Ovary (tissue), 9 donors: ENCODE measurements around the gene CHST12. TPM values are rescaled to one million over a fixed set of nuclear protein-coding genes. Genes with fewer than 3 reads are reported as not detected.

Experiments used
- DNase-seq, 5 donors: peaks; one replicate each; pipeline ENCODE4 v3.0.0-alpha.2; 2019 to 2020
- H3K27ac ChIP-seq, 2 donors: fragments of 200-600 bp; one replicate each; pipeline versions ENCODE4 v1.5.1 to v1.8.0; 2019 to 2022
- H3K27me3 ChIP-seq: fragments of 200-600 bp; one replicate; pipeline ENCODE4 v1.8.0; 2022
- H3K36me3 ChIP-seq: fragments of 200-600 bp; sonication (generic); one replicate; pipeline ENCODE4 v1.5.1; 2019
- H3K4me1 ChIP-seq: one replicate; pipeline ENCODE4 v1.8.1; 2013; ENCODE audit warnings: mild to moderate bottlenecking, moderate library complexity; ENCODE audit not compliant: insufficient read depth
- H3K4me3 ChIP-seq: fragments of 200-600 bp; sonication (generic); one replicate; pipeline ENCODE4 v1.5.1; 2017
- H3K9me3 ChIP-seq, 2 donors: fragments of 200-600 bp in 1 of 2; sonication (generic) in 1 of 2; one replicate each; pipeline versions ENCODE4 v1.5.1 to v1.8.1; 2013 to 2019; ENCODE audit warnings: mild to moderate bottlenecking in 1 of 2, moderate library complexity in 1 of 2
- EP300 ChIP-seq: sonication (generic); formaldehyde crosslinking; IDR thresholded peaks from one replicate; pipeline ENCODE4 v1.6.1; 2017; ENCODE audit warnings: antibody characterized with exemption
- POLR2A ChIP-seq: fragments of 450-650 bp; IDR thresholded peaks from one replicate; pipeline ENCODE4 v1.6.1; 2017; ENCODE audit warnings: antibody characterized with exemption, mild to moderate bottlenecking, moderate library complexity
- WGBS, 3 donors: extraction: QIAGEN DNeasy Blood & Tissue Kit in 1 of 3; methylation state at CpG; one replicate each; pipeline versions ENCODE4 v1.1.5 to v1.1.7; 2013 to 2017; 5-methylcytosine and 5-hydroxymethylcytosine counted together
- intact Hi-C, 4 donors: fragments of 100-400 bp; cut with DNase I; formaldehyde crosslinking; loops; one replicate each; pipeline versions ENCODE4 v1.11.0 to v1.15.1; 2022 to 2023
- polyA plus RNA-seq, 2 donors: library from polyadenylated mRNA; stranded (reverse); fragments of 200-250 nt in 1 of 2; fragments of 350-450 nt in 1 of 2; fragmentation: Illumina TruSeq in 1 of 2; extraction: RNeasy Lipid Tissue Mini Kit (QIAGEN cat#74804) in 1 of 2; gene quantifications; one replicate each; pipeline ENCODE4 v1.2.3, GENCODE V29; 2013 to 2014
- total RNA-seq, 7 donors: library from RNA; depleted of rRNA in 2 of 7; stranded (reverse); fragments of >200 nt in 2 of 7; fragmentation: NEBNext Ultra II Directional in 3 of 7; extraction: Animal tissue kit (Norgen Biotek cat#: 25700) in 3 of 7; gene quantifications; one replicate each; pipeline versions ENCODE4 v1.1.0 to v1.2.4, GENCODE V29; 2016 to 2023
- TF ChIP-seq, protein P1 (sequence below), 3 donors: fragments of 450-650 bp in 2 of 3; fragments of 200-600 bp in 1 of 3; IDR thresholded peaks; one replicate each; pipeline versions ENCODE4 v1.5.1 to v1.8.0; 2016 to 2022; ENCODE audit warnings: antibody characterized with exemption in 3 of 3, mild to moderate bottlenecking in 1 of 3
- donor health status: DM: no; HTN: no; CAD: no; lungs with moderate emphysema.
- donor health status: DM: no; HTN: no; CAD: no.
- donor health status: Bipolar disorder and iron deficiency.
- donor health status: DM: yes; HTN: yes; CAD: no.
- donor health status: DM: no; HTN: no; CAD: no.
- donor health status: DM: yes; HTN: yes; CAD: no.

The CHST12 gene
- total and polyA plus RNA-seq, 9 donors: 3.9 to 21.7 (median 12.6) TPM

- H3K27me3 ChIP-seq: no peaks in the 10 kb centered on the region
- intact Hi-C loops: no loop called here
- WGBS, 3 donors: 72 to 82% (median 80%) methylated on average over 10 of the region's 10 CpGs
These were observed 79.5 kb downstream of the CHST12 start for GRCh38 chr7:2482725-2483451.

GRCh38 chr7:2483494-2483893, 80.1 kb downstream of the CHST12 start:
- 73 to 77% (median 75%) methylated on average over 5 of the region's 5 CpGs for WGBS, 3 donors
- H3K4me3 ChIP-seq: no peak overlapping the region
- H3K4me1 ChIP-seq: peaks cover 11% of the 10 kb centered on the region
- H3K27me3 ChIP-seq: no peaks in the 10 kb centered on the region
- no peak overlapping the region for H3K27ac ChIP-seq
- peaks cover 0 to 4% of the 10 kb centered on the region in 2 donors for H3K9me3 ChIP-seq
- intact Hi-C loops: no loop called here
- TF ChIP-seq POLR2A (no peak), EP300 (no peak)
- TF ChIP-seq, protein P1, sequence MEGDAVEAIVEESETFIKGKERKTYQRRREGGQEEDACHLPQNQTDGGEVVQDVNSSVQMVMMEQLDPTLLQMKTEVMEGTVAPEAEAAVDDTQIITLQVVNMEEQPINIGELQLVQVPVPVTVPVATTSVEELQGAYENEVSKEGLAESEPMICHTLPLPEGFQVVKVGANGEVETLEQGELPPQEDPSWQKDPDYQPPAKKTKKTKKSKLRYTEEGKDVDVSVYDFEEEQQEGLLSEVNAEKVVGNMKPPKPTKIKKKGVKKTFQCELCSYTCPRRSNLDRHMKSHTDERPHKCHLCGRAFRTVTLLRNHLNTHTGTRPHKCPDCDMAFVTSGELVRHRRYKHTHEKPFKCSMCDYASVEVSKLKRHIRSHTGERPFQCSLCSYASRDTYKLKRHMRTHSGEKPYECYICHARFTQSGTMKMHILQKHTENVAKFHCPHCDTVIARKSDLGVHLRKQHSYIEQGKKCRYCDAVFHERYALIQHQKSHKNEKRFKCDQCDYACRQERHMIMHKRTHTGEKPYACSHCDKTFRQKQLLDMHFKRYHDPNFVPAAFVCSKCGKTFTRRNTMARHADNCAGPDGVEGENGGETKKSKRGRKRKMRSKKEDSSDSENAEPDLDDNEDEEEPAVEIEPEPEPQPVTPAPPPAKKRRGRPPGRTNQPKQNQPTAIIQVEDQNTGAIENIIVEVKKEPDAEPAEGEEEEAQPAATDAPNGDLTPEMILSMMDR (IDR thresholded peaks at IDR 0.05): no peak
- no peak for DNase-seq
- H3K36me3 ChIP-seq: no peaks in the 10 kb centered on the region

More at GRCh38 chr7:2482725-2483451, 79.5 kb downstream of the CHST12 start:
- Histone ChIP-seq H3K9me3 (peaks cover 0 to 4% of the 10 kb centered on the region in 2 donors), H3K4me1 (peaks cover 9% of the 10 kb centered on the region), H3K4me3 (no peak overlapping the region), H3K27ac (no peak overlapping the region), H3K36me3 (no peaks in the 10 kb centered on the region)
- TF ChIP-seq, protein P1 (IDR thresholded peaks at IDR 0.05): no peak
- TF ChIP-seq POLR2A (no peak), EP300 (no peak)
- no peak for DNase-seq

GRCh38 chr7:2484868-2485267, 81.5 kb downstream of the CHST12 start:
- intact Hi-C loops: no loop called here
- 78 to 87% (median 87%) methylated on average over 12 of the region's 12 CpGs for WGBS, 3 donors

DNA sequence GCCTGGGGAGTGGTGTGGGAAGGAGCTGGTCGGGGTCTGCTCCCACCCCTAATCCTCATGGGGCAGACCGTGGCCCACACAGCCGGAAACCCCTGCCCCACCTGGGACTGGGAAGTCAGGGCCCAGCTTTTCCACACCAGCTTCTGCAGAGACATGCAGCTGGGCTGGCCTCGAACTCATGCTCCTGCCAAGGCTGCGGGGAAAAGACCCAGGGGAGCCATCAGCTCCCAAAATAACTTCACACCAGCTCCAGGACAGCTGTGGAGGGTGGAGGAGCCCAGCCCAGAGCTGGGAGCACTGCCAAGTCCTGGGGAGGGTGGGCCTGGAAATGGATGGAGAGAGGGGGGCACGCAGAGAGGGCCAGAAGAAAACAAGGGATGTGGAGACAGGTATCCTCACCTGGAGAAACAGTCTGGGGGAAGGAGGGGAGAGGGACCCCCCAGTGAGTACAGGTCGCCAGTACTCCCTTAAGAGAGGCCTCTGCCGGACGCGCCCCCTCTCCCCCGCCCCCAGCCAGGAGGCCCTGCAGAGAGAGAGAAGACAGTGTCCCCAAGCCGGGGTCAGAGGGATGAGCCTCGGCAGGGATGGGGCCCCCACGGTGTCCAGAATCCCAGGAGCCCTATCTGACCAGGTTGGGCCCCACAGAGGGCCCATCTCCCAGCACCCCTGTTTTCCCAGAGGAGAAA, 84.3 kb downstream of the CHST12 start:
- TF ChIP-seq POLR2A (no peak), EP300 (no peak)
- TF ChIP-seq, protein P1 (IDR thresholded peaks at IDR 0.05): no peak
- no peaks in the 10 kb centered on the region for H3K36me3 ChIP-seq
- H3K9me3 ChIP-seq: peaks cover 0 to 4% of the 10 kb centered on the region in 2 donors
- H3K4me3 ChIP-seq: no peak overlapping the region
- 22 to 34% (median 28%) methylated on average over 14 of the region's 14 CpGs for WGBS, 3 donors
- peaks cover 21% of the 10 kb centered on the region for H3K4me1 ChIP-seq
- intact Hi-C loops: no loop called here
- H3K27me3 ChIP-seq: no peaks in the 10 kb centered on the region
- H3K27ac ChIP-seq: no peak overlapping the region
- DNase-seq: peak in 4 of 5 donors; percentile 50 to 71 (median 53)

More at GRCh38 chr7:2484868-2485267, 81.5 kb downstream of the CHST12 start:
- no peaks in the 10 kb centered on the region for H3K36me3 ChIP-seq
- peaks cover 0 to 4% of the 10 kb centered on the region in 2 donors for H3K9me3 ChIP-seq
- TF ChIP-seq, protein P1 (IDR thresholded peaks at IDR 0.05): no peak
- TF ChIP-seq POLR2A (no peak), EP300 (no peak)
- no peaks in the 10 kb centered on the region for H3K27me3 ChIP-seq
- H3K4me3 ChIP-seq: no peak overlapping the region
- no peak for DNase-seq
- H3K4me1 ChIP-seq: peaks cover 14% of the 10 kb centered on the region
- H3K27ac ChIP-seq: no peak overlapping the region
